ENCODE measurements around the gene SLC2A9.

SLC2A9 gene

DNA sequence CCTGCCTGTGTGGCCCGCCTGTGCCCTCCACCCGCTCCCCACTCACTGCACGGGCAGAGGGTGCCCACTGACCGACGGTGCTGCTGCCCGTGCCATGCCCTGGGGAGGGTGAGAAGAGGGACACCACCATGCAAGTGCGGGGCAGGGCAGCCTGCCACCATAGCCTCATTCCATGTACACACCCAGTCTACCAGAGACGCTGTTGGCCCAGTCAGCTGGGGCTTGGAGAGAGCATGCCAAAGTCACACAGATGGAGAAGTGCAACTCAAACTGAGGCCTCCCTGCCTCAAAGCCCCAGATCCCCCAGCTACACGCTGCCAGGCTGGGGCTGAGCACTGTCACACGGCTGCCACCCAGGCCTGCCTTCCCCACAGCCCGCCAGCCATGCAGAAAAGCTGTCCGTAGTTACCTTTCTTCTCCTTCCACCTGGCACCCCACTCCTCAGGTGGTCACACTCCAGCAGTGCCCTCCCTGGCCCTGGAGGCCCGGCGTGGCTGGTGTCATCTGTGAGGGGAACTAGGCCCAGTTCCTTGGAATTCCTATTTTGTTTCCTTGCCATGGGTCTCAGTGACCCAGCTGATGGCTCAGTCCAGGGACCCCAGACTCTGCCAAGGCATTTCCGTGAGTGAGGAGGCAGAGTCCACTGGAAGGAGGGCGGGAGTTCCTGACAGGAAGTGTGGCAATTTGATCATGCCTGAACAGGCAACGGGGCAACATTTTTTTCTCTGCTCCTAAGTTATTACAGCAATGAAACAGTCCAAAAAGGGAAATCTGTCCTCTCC is at the start of gene SLC2A9:
Gene SLC2A9, minus strand, starts transcription at position 627 of the 782 bp plus-strand sequence. Its CDS starts 68 bp downstream, at position 559.
- no peak for DNase-seq

DNA sequence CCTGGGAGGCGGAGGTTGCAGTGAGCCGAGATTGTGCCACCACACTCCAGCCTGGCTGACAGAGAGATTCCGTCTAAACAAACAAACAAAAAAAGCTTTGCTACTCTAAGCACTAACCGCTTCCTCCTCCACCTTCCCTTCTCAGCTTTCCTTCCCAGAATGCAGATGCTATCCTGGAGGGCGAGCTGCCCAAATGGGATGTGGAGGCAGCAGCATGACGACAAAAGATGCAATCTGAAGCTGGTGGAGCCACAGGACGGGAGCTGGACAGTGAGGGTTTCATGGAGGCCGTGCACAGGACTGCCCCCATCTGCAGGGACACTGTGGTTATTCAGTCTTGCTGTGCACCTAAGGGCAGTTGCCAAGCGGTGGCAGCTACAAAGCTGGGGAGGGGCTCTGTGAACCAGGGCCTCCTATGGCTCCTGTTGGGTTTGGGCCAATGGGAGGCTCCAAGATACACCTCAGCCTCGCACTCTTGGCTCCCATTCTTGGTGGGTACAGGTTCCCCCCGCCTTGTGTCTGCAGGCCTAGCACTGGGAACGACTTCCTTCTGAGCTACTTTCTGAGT is 47.9 kb upstream of the SLC2A9 start:
- DNase-seq = no peak

DNA sequence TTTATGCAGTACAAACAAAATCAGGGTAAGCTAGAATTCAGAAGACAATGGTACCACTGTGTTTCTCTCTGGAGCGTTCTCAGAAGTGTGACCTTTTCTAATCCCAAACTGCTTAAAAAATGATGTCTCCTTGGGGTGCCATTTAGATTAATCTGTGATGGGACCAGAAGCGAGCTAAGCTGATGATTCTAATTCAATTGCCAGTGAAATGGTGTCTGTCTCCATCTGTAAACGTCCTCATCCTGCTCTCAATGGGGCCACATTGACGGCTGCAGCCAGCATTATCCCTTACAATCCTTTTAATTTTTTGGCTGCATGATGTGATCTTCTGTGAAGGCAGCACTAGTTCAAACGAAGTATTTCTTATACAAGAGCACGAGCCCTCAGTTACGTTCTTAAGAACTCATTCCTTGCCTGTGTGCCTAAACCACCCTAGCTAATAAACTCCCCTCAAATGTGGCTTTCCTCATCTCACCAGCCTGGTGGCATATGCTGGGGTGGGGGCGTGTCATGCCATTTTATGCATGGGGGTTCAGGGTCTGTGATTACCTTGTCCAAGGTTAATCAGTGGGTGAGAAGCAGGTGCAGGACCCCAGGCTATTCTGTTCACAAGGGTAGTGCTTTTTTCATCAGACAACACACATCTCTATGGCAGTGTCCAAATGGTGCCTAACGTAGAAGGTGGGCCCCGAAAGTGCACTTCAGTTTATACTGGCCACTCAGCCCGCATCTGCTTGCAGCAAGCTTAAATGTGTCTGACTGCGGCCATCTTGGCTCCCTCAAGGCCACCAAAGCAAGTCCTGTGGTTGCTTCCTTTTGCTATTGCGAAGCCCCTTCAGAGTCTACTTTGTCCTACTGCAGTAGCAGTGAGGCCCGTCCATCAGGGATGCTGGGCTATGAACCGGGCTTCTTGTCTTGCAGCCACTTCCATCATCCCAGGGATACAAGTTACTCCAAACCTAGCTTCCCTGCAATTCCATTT is 45.7 kb upstream of the SLC2A9 start:
- no peak for DNase-seq

DNA sequence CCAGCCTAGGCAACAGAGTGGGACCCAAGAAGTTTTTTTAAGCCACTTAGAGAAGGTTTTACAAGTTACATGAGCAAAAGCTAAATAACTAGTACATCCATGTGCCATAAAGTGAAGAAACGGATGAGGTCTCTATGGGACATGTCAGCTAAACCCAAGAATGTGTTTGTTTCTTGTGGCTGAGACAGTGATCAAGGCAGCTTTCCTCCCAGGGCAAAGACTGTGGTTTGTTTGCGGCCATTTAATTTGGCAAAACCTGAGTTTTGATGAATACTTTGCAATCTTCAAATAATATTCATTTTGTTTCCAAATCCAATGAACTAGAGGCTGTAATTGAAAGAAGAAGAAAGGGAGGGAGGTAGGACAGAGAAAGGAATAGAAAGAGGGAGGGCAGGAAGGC is 44.9 kb upstream of the SLC2A9 start:
- no peak for DNase-seq

DNA sequence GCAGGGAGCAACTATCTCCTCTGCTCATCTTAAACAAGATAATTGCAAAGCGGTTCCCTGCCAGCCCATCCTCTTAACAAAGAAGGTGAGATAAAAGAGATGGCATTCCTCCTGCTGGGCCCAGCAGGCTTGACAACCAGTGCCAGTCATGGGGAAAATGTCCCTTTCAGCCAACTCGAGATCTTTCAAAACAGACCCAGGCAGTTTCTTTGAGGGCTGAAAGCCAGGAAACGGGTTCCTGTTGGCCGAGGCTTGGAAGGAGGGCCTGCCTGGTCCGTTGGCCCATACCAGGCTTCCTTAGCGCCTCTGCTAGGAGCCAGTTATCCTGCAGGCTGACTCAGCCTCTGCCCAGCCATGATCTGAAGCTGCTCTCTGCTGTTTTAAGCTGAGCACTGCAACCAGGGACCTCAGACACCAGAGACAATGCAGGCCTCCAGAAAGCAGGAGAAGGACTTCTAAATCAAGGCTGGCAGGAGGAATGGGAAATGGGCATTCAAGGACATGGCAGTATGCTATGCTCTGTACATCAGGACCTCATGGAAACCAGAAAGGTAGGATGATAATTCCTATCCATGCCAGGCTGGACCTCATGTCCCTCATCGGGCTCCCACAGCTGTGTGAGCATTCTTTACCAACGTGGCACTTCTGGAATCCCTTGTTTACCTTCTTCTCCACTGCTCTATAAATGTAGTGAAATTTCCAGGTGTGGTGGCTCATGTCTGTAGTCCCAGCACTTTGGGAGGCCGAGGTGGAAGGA is 42.4 kb upstream of the SLC2A9 start:
- peak; percentile 88 for DNase-seq

DNA sequence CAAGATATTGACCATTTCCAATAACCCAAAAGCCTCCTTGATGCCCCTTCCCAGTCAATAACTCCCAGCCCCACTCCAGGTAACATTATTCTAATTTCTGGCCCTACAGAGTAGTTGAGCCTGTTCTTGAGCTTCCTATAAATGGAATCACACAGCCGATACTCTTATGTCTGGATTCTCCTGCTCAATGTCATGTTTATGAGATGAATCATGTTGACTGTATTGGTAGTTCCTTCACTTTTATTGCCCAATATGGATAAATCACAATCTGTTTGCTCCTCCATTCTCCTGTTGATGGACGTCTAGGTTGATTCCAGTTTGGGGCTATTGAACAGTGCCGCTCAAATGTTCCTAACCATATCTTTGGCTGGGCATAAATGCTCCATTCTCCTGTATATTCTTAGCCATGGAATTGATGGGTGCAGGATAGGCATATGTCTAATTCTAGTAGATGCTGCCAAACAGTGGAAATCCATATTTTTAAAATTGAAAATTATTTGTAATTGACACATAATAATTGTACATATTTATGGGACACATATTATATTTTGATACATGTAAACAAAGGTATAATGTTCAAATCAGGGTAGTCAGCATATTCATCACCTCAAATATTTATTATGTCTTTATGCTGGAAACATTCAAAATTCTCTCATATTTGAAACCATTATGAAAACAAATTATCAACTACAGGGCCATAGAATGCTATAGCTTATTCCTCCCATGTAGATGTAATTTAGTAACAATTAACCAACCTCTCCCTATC is 40.5 kb upstream of the SLC2A9 start:
- DNase-seq = no peak

DNA sequence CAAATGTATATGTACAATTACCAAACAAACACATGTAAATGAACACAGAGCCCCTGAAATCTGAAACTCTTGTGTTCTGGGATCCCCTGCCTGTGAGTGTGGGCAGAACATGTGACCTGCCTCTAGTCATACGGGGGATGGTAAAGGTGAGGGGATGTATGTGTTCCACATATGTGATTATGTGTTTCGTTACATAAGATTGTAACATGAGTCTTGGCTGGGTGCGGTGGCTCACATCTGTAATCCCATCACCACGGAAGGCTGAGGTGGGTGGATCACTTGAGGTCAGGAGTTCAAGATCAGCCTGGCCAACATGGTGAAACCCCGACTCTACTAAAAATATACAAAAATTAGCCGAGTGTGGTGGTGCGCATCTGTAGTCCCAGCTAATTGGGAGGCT is 37.1 kb upstream of the SLC2A9 start:
- DNase-seq = no peak

DNA sequence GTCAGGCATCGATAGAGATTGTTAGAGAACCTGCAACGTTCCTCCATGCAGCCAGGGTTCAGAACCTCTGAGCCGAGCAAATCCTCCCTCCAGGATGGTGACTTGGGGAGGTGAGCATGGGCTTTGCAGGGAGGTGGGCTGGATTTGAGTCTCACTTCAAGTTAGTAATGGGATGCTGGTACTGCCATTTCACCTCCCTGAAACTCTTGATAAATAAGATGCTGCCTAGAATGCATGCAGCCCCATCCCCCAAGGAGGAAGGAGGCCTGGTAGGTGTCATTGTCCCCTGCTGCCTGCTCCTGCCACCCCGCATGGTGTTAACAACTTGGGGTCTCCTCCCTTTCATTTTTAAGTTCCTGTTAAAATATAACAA is 35.7 kb upstream of the SLC2A9 start:
- no peak for DNase-seq

DNA sequence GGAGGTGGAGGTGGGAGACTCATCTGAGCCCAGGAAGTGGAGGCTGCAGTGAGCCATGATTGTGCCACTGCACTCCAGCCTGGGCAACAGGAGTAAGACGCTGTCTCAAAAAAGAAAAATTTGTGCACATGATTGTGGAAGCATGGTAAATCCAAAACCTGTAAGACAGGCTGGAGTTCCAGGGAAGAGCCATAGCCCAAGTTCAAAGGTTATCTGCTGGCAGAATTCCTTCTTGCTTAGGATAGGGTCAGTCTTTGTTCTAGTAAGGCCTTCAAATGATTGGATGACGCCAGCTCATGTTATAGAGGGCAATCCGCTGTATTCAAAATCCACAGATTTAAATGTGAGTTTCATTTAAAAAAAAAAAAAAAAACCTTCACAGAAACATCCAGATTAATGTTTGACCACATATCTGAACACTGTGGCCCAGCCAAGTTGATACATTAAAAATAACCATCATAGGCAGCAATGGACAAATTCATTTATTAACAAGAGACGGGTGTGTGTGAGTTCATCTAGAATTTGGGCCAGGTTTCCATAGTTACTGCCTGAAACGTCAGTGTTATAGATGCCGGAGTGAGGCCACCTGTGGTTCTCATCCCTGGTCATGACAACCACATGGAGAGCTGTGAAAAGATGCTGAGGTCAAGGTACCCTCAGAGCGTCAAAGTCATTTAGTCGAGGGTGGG is 35.2 kb upstream of the SLC2A9 start:
- no peak for DNase-seq

DNA sequence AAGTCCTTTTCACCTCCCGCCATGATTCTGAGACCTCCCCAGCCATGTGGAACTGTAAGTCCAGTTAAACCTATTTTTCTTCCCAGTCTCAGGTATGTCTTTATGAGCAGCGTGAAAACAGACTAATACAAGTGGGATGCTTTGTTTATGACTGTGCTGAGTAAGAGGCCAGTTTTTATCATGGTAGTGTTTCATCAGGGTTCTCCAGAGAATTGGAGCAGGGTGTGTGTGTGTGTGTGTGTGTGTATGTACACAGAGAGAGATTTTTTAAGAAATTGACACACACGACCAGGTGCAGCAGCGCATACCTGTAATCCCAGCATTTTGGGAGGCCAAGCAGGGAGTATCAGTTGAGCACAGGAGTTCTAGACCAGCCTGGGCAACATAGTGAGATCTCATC is 34.6 kb upstream of the SLC2A9 start:
- no peak for DNase-seq

DNA sequence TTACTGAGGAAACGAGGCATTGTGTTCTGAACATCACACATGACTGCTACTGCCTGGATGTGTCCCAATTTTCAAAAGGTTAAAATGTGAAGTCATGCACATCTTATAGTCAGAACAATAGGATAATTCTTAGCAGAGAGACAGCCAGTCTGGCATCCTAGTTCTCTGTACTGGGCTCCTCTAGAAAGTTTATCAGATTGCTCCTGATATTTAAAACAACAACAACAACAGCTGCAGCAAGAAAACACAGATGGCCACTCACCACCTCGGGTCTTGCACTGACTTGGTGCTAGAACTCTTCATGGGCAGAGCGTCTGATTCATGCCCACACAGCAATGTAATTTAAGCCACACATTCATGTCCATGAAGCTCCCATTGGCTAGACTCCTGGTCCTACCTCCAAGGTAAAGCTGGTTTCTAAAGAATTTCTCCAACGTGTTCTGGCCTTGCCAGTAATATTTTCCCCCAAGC is 33.3 kb upstream of the SLC2A9 start:
- peak; percentile 52 for DNase-seq

DNA sequence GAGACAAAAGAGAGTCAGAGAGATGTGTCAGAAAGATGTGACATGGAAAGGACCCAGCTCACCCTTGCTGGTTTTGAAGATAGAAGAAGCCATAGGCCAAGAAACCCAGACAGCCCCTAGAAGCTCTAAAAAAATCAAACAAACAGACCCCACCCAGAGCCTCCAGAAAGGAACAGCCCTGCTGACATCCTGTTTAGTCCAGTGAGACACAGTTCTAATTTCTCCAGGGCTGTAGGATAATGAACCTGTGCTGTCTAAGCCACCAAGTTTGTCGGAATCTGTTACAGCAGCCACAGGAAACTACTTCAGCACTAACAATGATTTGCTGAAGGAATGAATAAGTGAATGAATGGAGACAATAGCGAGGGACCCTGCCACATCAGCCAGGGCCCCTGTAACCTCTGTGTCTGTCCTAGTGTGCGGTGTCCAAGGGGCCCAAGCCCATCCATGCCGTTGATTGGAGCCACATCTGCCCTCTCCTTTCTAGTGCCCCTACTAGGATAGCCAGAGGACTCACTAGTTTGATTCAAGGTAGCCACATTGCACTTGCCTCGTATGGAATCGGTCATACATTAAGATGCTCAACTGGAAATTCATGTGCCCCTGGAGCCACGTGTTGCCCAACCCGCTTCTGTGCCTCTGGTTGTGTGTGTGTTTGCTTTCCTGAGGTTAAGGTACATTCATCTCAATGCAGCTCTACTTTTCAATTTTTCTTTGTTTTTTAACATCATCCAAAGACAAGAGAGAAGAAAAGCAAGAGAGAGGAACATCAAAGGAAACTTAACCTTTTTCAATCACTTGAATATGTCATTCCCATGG is 32.5 kb upstream of the SLC2A9 start:
- DNase-seq = no peak

DNA sequence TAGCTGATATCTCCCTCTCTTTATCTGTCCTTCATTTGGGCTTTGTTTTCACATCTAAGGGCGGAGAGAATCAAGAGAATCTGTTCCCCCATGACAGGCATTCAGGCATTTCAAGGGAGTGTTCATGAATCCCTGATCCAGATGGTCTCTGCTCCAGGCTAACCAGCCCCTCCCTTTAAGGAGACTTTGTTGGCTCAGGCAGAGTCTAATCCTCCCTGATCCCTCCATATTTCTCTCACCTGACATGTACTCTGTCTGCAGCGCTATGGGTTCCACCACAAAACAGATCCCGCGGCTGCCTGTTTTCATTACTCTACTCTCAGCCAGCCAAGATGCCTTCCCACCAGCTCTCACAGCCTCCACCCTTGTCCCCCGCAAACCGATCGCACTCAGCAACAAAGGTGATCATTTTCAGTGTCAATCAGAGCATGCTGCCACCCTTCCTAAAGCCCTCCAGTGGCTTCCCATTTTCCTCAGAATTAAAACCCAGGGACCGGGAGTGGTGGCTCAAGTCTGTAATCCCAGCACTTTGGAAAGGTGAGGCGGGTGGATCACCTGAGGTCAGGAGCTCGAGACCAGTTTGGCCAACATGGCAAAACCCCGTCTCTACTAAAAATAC is 30.3 kb upstream of the SLC2A9 start:
- DNase-seq = no peak

DNA sequence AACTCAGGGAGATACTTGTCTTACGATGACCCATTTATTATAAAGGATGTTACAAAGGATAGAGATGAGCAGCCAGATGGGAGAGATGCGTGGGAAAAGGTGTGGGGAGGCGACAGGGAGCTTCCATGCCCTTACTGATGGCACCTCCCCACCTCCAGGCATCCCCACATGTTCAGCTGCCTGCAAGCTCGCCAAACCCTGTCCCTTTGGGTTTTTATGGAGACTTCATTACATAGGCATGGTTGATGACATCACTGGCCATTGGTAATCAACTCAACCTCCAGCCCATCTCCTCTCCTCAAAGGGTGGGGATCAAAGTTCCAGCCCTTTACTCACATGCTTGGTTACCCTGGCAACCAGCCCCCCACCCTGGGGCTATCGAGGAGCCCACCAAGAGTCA is 29.4 kb upstream of the SLC2A9 start:
- no peak for DNase-seq

DNA sequence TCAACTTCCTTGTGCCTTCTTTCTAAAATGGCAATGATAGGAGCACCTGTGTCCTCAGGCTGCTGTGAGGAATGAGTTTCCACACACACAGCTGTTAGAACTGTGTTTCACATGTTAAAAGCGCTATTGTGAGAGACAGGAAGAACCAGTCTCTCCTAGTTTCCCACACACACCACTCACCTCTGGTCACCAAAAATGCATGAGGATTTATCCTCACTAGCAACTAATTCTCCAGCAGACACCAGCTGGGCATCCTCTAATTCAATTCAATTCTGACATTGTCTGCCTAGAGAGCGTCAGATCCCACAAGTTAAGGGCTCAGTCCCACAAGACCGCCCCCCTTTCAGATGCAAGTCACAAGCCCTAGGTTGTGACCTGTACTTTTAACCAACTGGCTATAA is 29.0 kb upstream of the SLC2A9 start:
- DNase-seq = no peak

DNA sequence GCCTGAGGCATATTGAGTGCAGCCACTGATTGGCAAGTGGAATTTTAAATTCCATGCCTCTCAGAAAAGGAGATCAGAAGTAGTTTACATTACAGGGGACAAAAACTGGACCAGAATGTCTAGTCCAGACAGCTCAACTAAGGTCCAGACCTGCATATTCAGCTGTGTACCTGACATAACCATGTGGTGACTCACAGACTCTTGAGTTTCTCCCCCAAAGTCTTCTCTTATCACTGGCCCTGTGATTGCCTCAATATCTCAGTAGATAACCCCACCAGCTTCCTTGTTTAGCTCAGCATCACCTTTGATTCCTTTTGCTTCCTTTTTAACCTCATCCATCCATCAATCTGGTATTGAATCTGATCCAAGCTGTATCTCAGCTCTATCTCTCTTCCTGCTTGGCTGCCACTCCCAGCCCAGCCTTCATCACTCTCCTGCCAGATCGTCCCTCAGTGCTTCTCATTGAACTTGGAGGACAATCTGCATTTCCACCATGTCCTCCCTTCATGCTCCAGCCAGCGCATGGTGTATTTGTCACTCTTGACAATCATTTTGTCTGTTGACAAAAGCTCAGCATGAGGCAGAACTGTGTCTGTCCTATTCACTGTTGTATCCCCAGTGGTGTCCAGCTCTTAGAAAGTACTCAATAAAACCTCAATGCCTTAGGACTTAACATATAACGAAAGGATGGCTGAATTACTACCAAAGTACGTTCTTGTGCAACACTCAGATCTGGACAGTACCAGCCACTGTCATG is 27.8 kb upstream of the SLC2A9 start:
- DNase-seq = no peak

DNA sequence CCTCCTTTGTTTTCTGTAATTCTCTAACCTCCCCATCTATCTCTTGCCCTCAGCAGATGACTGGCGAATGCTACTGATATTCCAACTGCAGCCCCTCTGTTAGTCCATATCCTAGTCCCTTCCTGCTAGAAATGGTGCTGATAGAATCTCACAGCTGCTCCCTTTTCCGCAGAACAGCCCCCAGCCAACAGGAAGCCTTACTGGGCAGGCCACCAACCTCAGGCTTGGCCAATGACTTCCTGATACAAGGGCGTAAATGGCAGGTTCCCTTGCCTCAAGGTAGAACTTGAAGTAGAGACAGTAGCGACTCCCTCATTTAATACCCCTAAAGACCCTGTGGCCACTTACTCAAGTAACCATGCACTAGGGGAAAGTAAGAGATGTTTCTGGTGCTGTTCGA is 26.7 kb upstream of the SLC2A9 start:
- DNase-seq = no peak

DNA sequence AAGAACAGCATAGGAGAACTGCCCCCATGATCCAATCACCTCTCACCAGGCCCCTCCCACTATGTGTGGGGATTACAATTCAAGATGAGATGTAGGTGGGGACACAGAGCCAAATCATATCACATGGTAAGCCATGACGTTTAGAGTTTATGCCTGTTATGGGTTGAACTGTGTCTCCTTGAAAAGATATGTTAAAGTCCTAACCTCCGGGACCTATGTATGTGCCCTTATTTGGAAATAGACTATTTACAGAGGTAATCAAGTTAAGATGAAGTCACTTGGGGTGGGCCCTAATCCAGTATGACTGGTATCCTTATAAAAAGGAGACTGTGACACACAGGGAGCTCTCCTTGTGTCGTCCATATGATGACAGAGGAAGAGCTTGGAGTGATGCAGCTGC is 25.2 kb upstream of the SLC2A9 start:
- DNase-seq = no peak

DNA sequence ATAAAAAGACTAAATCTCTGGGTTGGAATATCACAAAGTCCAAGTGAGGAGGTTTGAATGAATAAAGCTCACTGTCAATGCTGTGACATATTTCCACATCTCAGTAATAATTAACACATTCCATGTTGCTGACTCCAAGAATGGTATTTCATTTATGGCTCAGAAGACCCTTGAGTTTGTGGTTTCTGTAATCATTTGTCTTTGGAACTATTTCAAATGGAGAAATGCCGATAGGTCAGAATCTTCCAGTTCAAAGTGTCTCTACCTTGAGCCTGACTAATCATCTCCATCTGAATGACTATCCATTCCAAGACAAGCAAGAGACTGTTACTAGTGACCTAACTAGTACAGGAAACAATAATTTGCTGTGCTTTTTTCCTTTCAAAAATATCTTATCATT is 24.2 kb upstream of the SLC2A9 start:
- no peak for DNase-seq
